ENCODE measurements around the gene HMX1. TPM values are rescaled to one million over a fixed set of nuclear protein-coding genes. Genes with fewer than 3 reads are reported as not detected.

Gene HMX1
- total and polyA plus RNA-seq, 10 of the 15 experiments (the other 5 are each of a cell fraction or from before 2014, with no cell fraction given), result not detected

GRCh38 chr4:8879574-8879973, 7.9 kb upstream of the HMX1 start:
- WGBS (ENCODE audit: insufficient coverage, insufficient replicate concordance, low lambda C conversion rate, missing lambda C conversion rate), result 38% methylated on average over 8 of the region's 8 CpGs
- Histone ChIP-seq H3K9me3 (replicated peaks; ENCODE audit: control insufficient read depth, insufficient read depth, low read length) (no peaks in the 10 kb centered on the region; the same call in 2 of the 3 replicates), H4K20me1 (ENCODE audit: control insufficient read depth, insufficient read depth) (no peaks in the 10 kb centered on the region), H3K27ac (ENCODE audit: control insufficient read depth, insufficient read depth) (no peak overlapping the region), H3K4me3 (no peak overlapping the region), H2AFZ (ENCODE audit: control insufficient read depth, low read depth, low read length) (no peak overlapping the region), H3K36me3 (ENCODE audit: control insufficient read depth in 2 of 2, insufficient read depth in 2 of 2, low read length in 1 of 2) (no peaks in the 10 kb centered on the region), H3K4me1 (ENCODE audit: control insufficient read depth, insufficient read depth, low read length) (no peaks in the 10 kb centered on the region), H3K9ac (ENCODE audit: control insufficient read depth, insufficient read depth, low read length) (no peak overlapping the region), H3K4me2 (ENCODE audit: control insufficient read depth, insufficient read depth) (no peak overlapping the region), H3K79me2 (ENCODE audit: control insufficient read depth, insufficient read depth, low read length) (no peaks in the 10 kb centered on the region), H3K27me3 (replicated peaks in 1 of 2; ENCODE audit: control insufficient read depth in 2 of 2, insufficient read depth in 2 of 2, low read length in 1 of 2) (no peaks in the 10 kb centered on the region; a peak in 1 of 4 replicates)
- ChIA-PET SMC1A (ENCODE audit: uncharacterized antibody, unreplicated experiment) (no interaction called here), POLR2A (no interaction called here), RAD21 (ENCODE audit: unreplicated experiment) (no interaction called here), CTCF (no interaction called here)
- BruUV-seq (replicated peaks), result no TSS peak
- in situ Hi-C loops (cut with MboI) (no loop called here), intact Hi-C loops (cut with micrococcal nuclease; ENCODE audit: unreplicated experiment) (no loop called here)
- TF ChIP-seq RFX5 (IDR thresholded peaks at IDR 0.05; ENCODE audit: low read depth, low read length), result no peak
- no peak for TF ChIP-seq SRF (IDR thresholded peaks at IDR 0.05; ENCODE audit: low read depth in 2 of 2, low read length in 2 of 2)
- TF ChIP-seq SIX5 (IDR thresholded peaks at IDR 0.05; ENCODE audit: low read depth, low read length, severe bottlenecking), result no peak
- TF ChIP-seq JUNB (IDR thresholded peaks at IDR 0.05), result no peak
- TF ChIP-seq BMI1 (IDR thresholded peaks at IDR 0.05; ENCODE audit: borderline replicate concordance), result no peak
- TF ChIP-seq, protein P1, sequence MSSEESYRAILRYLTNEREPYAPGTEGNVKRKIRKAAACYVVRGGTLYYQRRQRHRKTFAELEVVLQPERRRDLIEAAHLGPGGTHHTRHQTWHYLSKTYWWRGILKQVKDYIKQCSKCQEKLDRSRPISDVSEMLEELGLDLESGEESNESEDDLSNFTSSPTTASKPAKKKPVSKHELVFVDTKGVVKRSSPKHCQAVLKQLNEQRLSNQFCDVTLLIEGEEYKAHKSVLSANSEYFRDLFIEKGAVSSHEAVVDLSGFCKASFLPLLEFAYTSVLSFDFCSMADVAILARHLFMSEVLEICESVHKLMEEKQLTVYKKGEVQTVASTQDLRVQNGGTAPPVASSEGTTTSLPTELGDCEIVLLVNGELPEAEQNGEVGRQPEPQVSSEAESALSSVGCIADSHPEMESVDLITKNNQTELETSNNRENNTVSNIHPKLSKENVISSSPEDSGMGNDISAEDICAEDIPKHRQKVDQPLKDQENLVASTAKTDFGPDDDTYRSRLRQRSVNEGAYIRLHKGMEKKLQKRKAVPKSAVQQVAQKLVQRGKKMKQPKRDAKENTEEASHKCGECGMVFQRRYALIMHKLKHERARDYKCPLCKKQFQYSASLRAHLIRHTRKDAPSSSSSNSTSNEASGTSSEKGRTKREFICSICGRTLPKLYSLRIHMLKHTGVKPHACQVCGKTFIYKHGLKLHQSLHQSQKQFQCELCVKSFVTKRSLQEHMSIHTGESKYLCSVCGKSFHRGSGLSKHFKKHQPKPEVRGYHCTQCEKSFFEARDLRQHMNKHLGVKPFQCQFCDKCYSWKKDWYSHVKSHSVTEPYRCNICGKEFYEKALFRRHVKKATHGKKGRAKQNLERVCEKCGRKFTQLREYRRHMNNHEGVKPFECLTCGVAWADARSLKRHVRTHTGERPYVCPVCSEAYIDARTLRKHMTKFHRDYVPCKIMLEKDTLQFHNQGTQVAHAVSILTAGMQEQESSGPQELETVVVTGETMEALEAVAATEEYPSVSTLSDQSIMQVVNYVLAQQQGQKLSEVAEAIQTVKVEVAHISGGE (CRISPR knock-in tag; IDR thresholded peaks at IDR 0.05), result no peak
- no peak for TF ChIP-seq HSF1 (IDR thresholded peaks at IDR 0.05; ENCODE audit: low read depth, low read length)
- no peak for TF ChIP-seq KAT2A (conservative IDR thresholded peaks at IDR 0.05; ENCODE audit: control insufficient read depth, low read depth, low read length)
- TF ChIP-seq IKZF2 (IDR thresholded peaks at IDR 0.05), result no peak
- TF ChIP-seq EGR1 (IDR thresholded peaks at IDR 0.05; ENCODE audit: borderline replicate concordance in 1 of 2, low read depth in 2 of 2, low read length in 2 of 2), result no peak
- no peak for TF ChIP-seq EED (IDR thresholded peaks at IDR 0.05; ENCODE audit: low read depth)
- no peak for TF ChIP-seq BCL3 (IDR thresholded peaks at IDR 0.05; ENCODE audit: borderline replicate concordance, insufficient read depth, low read depth, low read length, poor library complexity, severe bottlenecking)
- TF ChIP-seq, protein P2, sequence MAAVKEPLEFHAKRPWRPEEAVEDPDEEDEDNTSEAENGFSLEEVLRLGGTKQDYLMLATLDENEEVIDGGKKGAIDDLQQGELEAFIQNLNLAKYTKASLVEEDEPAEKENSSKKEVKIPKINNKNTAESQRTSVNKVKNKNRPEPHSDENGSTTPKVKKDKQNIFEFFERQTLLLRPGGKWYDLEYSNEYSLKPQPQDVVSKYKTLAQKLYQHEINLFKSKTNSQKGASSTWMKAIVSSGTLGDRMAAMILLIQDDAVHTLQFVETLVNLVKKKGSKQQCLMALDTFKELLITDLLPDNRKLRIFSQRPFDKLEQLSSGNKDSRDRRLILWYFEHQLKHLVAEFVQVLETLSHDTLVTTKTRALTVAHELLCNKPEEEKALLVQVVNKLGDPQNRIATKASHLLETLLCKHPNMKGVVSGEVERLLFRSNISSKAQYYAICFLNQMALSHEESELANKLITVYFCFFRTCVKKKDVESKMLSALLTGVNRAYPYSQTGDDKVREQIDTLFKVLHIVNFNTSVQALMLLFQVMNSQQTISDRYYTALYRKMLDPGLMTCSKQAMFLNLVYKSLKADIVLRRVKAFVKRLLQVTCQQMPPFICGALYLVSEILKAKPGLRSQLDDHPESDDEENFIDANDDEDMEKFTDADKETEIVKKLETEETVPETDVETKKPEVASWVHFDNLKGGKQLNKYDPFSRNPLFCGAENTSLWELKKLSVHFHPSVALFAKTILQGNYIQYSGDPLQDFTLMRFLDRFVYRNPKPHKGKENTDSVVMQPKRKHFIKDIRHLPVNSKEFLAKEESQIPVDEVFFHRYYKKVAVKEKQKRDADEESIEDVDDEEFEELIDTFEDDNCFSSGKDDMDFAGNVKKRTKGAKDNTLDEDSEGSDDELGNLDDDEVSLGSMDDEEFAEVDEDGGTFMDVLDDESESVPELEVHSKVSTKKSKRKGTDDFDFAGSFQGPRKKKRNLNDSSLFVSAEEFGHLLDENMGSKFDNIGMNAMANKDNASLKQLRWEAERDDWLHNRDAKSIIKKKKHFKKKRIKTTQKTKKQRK (IDR thresholded peaks at IDR 0.05; ENCODE audit: low read depth, low read length), result no peak
- no peak for TF ChIP-seq FOXK2 (IDR thresholded peaks at IDR 0.05)
- ATAC-seq (no peak), FAIRE-seq (no peak), DNase-seq (ENCODE audit: low read depth, low spot score) (no peak)
